GM12891 (cell line): ENCODE measurements around the gene FGD2.

Source experiments
- POLR2A ChIP-seq: IDR thresholded peaks from 2 replicates; pipeline ENCODE4 v1.6.1; 2011; ENCODE audit warnings: low read depth, low read length, control low read depth
- TAF1 ChIP-seq: IDR thresholded peaks from 2 replicates; pipeline ENCODE4 v1.6.1; 2011; ENCODE audit warnings: low read depth, low read length, control low read depth

- TF ChIP-seq POLR2A, result no peak; the same call in 1 of the 2 replicates
- no peak for TF ChIP-seq TAF1
These were observed 37.0 kb upstream of the FGD2 start for GRCh38 chr6:36968266-36968977.
